Glomerular endothelial cell (primary cell): Measurements from ENCODE around the gene AGO1. TPM values are rescaled to one million over a fixed set of nuclear protein-coding genes. Genes with fewer than 3 reads are reported as not detected.
"Not testable (repeated sequence)": the region's sequence is repeated elsewhere in the genome, so short reads cannot be mapped to it uniquely, and the experiment has no call there.

Experiments
- DNase-seq: peaks from one replicate; pipeline ENCODE4 v3.0.0-alpha.2; 2011; ENCODE audit warnings: low read depth, low spot score; ENCODE audit errors: extremely low read depth
- total RNA-seq: library from RNA; depleted of rRNA; stranded (reverse); fragments of >200 nt; gene quantifications from 2 replicates; pipeline ENCODE4 v1.2.3, GENCODE V29; 2015

Gene AGO1
- total RNA-seq, 1 donor from 2014 or later: 22.6 TPM

DNA sequence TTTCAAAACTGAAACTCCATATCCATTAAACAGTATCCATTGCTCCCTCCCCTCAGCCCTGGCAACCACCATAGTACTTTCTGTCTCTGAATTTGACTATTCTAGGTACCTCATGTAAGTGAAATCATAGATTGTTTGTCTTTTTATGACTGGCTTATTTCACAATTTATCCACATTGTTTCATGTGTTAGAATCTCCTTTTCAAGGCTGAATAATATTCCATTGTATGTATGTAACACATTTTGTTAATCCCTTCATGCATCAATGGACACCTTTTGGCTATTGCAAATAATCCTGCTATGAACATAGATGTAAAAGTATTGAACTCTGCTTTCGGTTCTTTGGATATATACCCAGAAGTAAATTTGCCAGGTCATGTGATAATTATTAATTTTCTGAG, 85.4 kb downstream of the AGO1 start:
- DNase-seq: no peak

DNA sequence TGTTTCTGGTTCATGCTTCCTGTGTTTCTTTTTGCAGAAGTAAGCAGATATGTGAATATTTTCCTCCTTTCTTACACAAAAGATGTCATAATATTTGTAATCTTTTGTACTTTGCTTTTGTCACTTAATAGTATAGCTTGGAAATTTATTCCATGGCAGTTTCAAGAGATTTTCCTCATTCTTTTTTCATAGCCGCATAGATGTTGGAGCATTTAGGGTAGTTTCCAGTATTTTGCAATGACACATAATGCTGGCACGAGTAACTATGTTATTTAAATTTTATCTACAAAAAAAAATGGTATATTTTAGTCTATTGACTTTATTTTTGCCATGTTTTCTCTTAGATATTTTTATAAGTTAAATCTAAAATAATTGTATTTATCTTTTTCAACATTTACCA, 88.6 kb downstream of the AGO1 start:
- no peak for DNase-seq

DNA sequence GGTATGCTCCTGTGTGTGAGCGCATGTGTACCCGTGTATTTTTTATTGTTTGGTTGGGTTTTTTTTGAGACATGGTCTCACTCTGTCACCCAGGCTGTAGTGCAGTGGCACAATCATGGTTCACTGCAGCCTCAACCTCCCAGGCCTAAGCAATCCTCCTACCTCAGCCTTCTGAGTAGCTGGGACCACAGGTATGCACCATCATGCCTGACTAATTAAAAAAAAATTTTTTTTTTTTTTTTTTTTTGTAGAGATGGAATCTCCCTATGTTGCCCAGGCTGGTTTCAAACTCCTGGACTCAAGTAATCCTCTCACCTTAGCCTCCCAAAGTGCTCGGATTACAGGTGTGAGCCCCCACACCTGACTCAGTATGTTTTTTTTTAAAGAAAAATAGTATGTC, 89.6 kb downstream of the AGO1 start:
- not testable (repeated sequence) for DNase-seq

DNA sequence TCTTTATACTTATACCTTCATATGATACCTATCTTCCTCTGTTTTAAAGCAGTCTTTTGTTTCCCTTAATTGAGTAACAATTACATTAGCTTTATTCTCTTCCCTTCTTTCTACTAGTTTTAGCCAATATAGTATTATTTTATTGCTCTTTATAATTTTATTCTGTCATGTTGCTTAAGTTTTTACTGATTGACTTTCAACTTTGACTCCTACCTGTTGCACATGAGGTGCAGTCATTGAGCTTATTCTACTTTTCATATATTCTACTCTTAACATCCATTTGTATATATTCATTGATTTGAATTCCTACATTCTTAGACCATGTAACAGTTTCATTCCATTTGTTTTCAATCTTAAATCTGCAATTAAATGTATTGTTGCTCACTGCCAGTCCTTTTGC, 97.1 kb downstream of the AGO1 start:
- no peak for DNase-seq

Other genes with a start within 250 kb of the AGO1 start
- 72.8 and 86.3 TPM in 2 replicates for gene PSMB2, start 241.7 kb upstream of the AGO1 start, total RNA-seq
- gene C1orf216, start 164.3 kb upstream of the AGO1 start, total RNA-seq: 21.1 and 24.5 TPM in 2 replicates
- 2.6 and 5.1 TPM in 2 replicates for gene CLSPN, start 113.2 kb upstream of the AGO1 start, total RNA-seq
- 7.6 and 11.7 TPM in 2 replicates for gene AGO4, start 75.2 kb upstream of the AGO1 start, total RNA-seq
- gene AGO3, start 47.9 kb downstream of the AGO1 start, total RNA-seq: 10.2 and 16.5 TPM in 2 replicates
- gene TEKT2, start 200.9 kb downstream of the AGO1 start, total RNA-seq: 0.23 TPM in 1 of 2 replicates, not detected in the other
- 50.9 TPM in 2 replicates for gene ADPRS, start 205.7 kb downstream of the AGO1 start, total RNA-seq
- 0.41 and 0.58 TPM in 2 replicates for gene COL8A2, start 242.0 kb downstream of the AGO1 start, total RNA-seq